ENCODE measurements around the gene KDM3B. TPM values are rescaled to one million over a fixed set of nuclear protein-coding genes. Genes with fewer than 3 reads are reported as not detected.

The KDM3B gene
- polyA plus RNA-seq, 2 of the 4 experiments (the other 2 are of a cell fraction) = 38.1 to 52.5 TPM

DNA sequence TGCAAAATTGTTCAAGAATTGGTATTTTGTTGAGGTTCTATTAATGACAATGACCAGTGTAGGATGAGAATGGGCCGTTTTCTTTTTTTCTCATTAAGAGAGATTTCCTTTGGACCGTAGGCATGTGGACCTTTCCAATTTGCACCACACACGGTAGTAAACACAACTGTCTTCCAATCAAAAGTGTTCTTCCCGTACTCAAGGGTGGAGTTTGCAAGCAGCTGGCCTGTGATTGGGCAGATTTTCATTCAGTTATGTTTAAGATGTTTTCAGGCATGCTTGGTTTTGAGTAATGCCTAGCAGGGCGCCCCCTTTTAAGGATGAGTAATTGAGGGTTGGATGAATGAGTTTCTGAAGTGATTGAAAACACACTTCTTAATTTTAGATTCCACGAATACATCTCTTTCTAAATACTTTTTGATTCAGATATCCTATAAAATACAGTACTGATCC is 2.5 kb downstream of the KDM3B start:
- peak; percentile 76 to 86 for DNase-seq (ENCODE audit: low read depth in 1 of 2, low spot score in 1 of 2)
- peak overlapping the region; percentile 99; the same call in 2 of the 3 replicates for H3K4me3 ChIP-seq
- 14% methylated on average over 6 of the region's 6 CpGs for WGBS (ENCODE audit: missing lambda C conversion rate)
- FAIRE-seq = peak; percentile 88
- ATAC-seq = peak in 1 of 2 experiments; percentile 72; a peak in 3 of 6 replicates
- peaks cover 19% of the 10 kb centered on the region for H3K4me1 ChIP-seq
- TF ChIP-seq JUNB (IDR thresholded peaks at IDR 0.05) = no peak
- TF ChIP-seq, protein P1, sequence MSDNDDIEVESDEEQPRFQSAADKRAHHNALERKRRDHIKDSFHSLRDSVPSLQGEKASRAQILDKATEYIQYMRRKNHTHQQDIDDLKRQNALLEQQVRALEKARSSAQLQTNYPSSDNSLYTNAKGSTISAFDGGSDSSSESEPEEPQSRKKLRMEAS (IDR thresholded peaks at IDR 0.05) = peak; percentile 64; the same call in 1 of the 2 replicates
- no peak overlapping the region for H3K27ac ChIP-seq
- POLR2A ChIA-PET = interaction anchor here (1.0 to 4.5 kb wide), 4 partner anchors 15 to 188 kb away, joined by 3 to 68 read pairs (median 6); partner anchors contain the start of genes CDC23, ETF1 and FAM53C
- CTCF ChIA-PET = interaction anchor here (0.6 to 6.2 kb wide), 7 partner anchors 12 to 538 kb away, joined by 3 to 197 read pairs (median 5); partner anchors contain the start of genes CDC25C and FAM53C
- peak overlapping the region; percentile 96 for H3K4me2 ChIP-seq
- peaks cover 9% of the 10 kb centered on the region; the same call in 2 of the 3 replicates for H3K9me3 ChIP-seq

DNA sequence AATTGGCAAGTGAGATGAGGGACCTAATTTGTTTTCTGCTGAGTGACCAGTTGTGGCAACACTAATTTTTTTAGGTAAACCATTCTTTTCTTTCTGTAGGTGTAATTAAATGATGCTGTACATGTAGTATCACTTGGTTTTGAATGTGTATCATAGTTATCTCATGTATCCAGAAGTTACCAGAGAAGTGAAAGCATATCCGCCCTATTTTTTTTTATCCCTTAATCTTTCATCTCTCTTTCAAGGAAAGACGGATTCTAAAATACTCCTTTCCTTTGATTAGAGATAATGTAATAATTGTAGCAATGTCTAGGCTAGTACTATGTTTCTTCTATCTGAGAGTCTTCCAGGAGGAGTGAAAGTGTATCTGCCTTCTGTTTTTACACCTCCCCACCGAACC is 7.1 kb downstream of the KDM3B start:
- Histone ChIP-seq H3K27ac (no peak overlapping the region), H3K4me2 (no peak overlapping the region), H3K4me1 (peaks cover 14% of the 10 kb centered on the region), H3K9me3 (no peaks in the 10 kb centered on the region), H3K4me3 (no peak overlapping the region)
- no peak for FAIRE-seq
- CTCF ChIA-PET = no interaction called here
- no peak for DNase-seq (ENCODE audit: low read depth in 1 of 2, low spot score in 1 of 2)
- WGBS (ENCODE audit: missing lambda C conversion rate) = 83% methylated on average over 3 of the region's 3 CpGs
- POLR2A ChIA-PET = no interaction called here
- TF ChIP-seq BHLHE40 (IDR thresholded peaks at IDR 0.05; ENCODE audit: low read depth, low read length) (no peak), RFX5 (IDR thresholded peaks at IDR 0.05) (no peak), FOSB (CRISPR knock-in tag; IDR thresholded peaks at IDR 0.05) (no peak), CBX2 (IDR thresholded peaks at IDR 0.05; ENCODE audit: borderline replicate concordance, low read depth) (no peak), CHD4 (IDR thresholded peaks at IDR 0.05; ENCODE audit: borderline replicate concordance) (no peak), ZNF302 (CRISPR knock-in tag; IDR thresholded peaks at IDR 0.05) (no peak), HOXB13 (CRISPR knock-in tag; IDR thresholded peaks at IDR 0.05; ENCODE audit: low read depth) (no peak), FOXS1 (CRISPR knock-in tag; IDR thresholded peaks at IDR 0.05) (no peak), MAFK (IDR thresholded peaks at IDR 0.05; ENCODE audit: partially characterized antibody) (no peak), SREBF2 (IDR thresholded peaks at IDR 0.05) (no peak), CBX8 (IDR thresholded peaks at IDR 0.05) (no peak), ZC3H11A (IDR thresholded peaks at IDR 0.05) (no peak), SMC3 (IDR thresholded peaks at IDR 0.05) (no peak)
- TF ChIP-seq, protein P2, sequence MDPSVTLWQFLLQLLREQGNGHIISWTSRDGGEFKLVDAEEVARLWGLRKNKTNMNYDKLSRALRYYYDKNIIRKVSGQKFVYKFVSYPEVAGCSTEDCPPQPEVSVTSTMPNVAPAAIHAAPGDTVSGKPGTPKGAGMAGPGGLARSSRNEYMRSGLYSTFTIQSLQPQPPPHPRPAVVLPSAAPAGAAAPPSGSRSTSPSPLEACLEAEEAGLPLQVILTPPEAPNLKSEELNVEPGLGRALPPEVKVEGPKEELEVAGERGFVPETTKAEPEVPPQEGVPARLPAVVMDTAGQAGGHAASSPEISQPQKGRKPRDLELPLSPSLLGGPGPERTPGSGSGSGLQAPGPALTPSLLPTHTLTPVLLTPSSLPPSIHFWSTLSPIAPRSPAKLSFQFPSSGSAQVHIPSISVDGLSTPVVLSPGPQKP (IDR thresholded peaks at IDR 0.05; ENCODE audit: low read depth, low read length) = no peak
- TF ChIP-seq, protein P3, sequence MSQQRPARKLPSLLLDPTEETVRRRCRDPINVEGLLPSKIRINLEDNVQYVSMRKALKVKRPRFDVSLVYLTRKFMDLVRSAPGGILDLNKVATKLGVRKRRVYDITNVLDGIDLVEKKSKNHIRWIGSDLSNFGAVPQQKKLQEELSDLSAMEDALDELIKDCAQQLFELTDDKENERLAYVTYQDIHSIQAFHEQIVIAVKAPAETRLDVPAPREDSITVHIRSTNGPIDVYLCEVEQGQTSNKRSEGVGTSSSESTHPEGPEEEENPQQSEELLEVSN (IDR thresholded peaks at IDR 0.05; ENCODE audit: borderline replicate concordance, low read depth) = no peak
- no peak for ATAC-seq

DNA sequence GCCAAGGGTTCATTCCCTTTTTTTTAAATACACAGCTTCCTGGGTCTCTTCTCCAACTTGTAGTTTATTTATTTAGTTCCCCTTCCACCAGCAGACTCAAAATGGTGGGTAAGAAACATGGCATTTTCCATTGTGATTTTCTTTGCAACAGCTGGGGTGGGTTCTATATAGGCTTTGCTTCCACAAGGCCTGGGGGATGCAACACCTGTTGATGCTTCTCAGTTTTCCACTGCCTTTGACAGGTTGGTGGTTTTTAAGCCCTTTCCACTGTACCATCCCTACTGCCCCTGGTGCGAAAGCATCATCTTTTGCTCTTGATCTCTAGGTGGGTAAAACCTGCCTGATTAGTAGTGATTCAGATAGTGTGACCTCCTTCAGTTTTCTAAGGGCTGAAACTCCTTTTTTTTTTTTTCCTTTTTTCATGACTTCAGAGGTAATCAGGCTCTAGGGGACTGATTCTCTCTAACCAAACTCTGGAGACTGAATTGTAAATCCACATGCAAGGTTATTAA is 8.5 kb downstream of the KDM3B start:
- 92% methylated on average over 1 of the region's 1 CpG for WGBS (ENCODE audit: missing lambda C conversion rate)
- CTCF ChIA-PET = interaction anchor here (2.1 kb wide), 1 partner anchor 8 kb away, joined by 12 read pairs; the partner anchor contains the start of gene KDM3B
- FAIRE-seq (no peak), DNase-seq (ENCODE audit: low read depth in 1 of 2, low spot score in 1 of 2) (no peak), ATAC-seq (peak in 1 of 2 experiments; percentile 19; a peak in 1 of 6 replicates)
- no peak overlapping the region for H3K4me3 ChIP-seq
- H3K4me2 ChIP-seq = no peak overlapping the region
- TF ChIP-seq FOSB (CRISPR knock-in tag; IDR thresholded peaks at IDR 0.05) = no peak
- TF ChIP-seq ESRRA (IDR thresholded peaks at IDR 0.05; ENCODE audit: borderline replicate concordance, low read length) = no peak
- TF ChIP-seq POLR2AphosphoS2 (conservative IDR thresholded peaks at IDR 0.05; ENCODE audit: low read length) = no peak
- TF ChIP-seq HOXA7 (CRISPR knock-in tag; IDR thresholded peaks at IDR 0.05) = no peak
- TF ChIP-seq TFCP2L1 (CRISPR knock-in tag; IDR thresholded peaks at IDR 0.05) = no peak
- TF ChIP-seq, protein P4, sequence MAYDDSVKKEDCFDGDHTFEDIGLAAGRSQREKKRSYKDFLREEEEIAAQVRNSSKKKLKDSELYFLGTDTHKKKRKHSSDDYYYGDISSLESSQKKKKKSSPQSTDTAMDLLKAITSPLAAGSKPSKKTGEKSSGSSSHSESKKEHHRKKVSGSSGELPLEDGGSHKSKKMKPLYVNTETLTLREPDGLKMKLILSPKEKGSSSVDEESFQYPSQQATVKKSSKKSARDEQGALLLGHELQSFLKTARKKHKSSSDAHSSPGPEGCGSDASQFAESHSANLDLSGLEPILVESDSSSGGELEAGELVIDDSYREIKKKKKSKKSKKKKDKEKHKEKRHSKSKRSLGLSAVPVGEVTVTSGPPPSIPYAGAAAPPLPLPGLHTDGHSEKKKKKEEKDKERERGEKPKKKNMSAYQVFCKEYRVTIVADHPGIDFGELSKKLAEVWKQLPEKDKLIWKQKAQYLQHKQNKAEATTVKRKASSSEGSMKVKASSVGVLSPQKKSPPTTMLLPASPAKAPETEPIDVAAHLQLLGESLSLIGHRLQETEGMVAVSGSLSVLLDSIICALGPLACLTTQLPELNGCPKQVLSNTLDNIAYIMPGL (CRISPR knock-in tag; IDR thresholded peaks at IDR 0.05; ENCODE audit: borderline replicate concordance) = no peak
- TF ChIP-seq, protein P1 (IDR thresholded peaks at IDR 0.05) = no peak
- TF ChIP-seq, protein P2 (IDR thresholded peaks at IDR 0.05; ENCODE audit: low read depth, low read length) = no peak
- TF ChIP-seq, protein P5, sequence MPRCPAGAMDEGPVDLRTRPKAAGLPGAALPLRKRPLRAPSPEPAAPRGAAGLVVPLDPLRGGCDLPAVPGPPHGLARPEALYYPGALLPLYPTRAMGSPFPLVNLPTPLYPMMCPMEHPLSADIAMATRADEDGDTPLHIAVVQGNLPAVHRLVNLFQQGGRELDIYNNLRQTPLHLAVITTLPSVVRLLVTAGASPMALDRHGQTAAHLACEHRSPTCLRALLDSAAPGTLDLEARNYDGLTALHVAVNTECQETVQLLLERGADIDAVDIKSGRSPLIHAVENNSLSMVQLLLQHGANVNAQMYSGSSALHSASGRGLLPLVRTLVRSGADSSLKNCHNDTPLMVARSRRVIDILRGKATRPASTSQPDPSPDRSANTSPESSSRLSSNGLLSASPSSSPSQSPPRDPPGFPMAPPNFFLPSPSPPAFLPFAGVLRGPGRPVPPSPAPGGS (IDR thresholded peaks at IDR 0.05) = no peak
- TF ChIP-seq SREBF2 (IDR thresholded peaks at IDR 0.05) = no peak
- TF ChIP-seq, protein P6, sequence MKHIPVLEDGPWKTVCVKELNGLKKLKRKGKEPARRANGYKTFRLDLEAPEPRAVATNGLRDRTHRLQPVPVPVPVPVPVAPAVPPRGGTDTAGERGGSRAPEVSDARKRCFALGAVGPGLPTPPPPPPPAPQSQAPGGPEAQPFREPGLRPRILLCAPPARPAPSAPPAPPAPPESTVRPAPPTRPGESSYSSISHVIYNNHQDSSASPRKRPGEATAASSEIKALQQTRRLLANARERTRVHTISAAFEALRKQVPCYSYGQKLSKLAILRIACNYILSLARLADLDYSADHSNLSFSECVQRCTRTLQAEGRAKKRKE (CRISPR knock-in tag; IDR thresholded peaks at IDR 0.05; ENCODE audit: low read depth) = no peak
- TF ChIP-seq BHLHE40 (IDR thresholded peaks at IDR 0.05; ENCODE audit: low read depth, low read length) = no peak
- no peak for TF ChIP-seq EHF (CRISPR knock-in tag; IDR thresholded peaks at IDR 0.05)
- TF ChIP-seq CBX2 (IDR thresholded peaks at IDR 0.05; ENCODE audit: borderline replicate concordance, low read depth) = no peak
- no peaks in the 10 kb centered on the region for H3K9me3 ChIP-seq
- H3K27ac ChIP-seq = no peak overlapping the region
- H3K4me1 ChIP-seq = no peaks in the 10 kb centered on the region; the same call in 2 of the 3 replicates
- POLR2A ChIA-PET = no interaction called here
